H1 (cell line): Measurements from ENCODE around the gene AHSG. TPM values are rescaled to one million over a fixed set of nuclear protein-coding genes. Genes with fewer than 3 reads are reported as not detected.

Experiments
- CTCF ChIA-PET: fragments of 300-600 bp; sonication (Branson Sonifier 250); formaldehyde crosslinking; loops from one replicate; lab custom pipeline; 2021; ENCODE audit not compliant: partially characterized antibody; lab: Charles Lee
- POLR2A ChIA-PET: fragments of 300-600 bp; sonication (Branson Sonifier 250); formaldehyde crosslinking; loops from one replicate; lab custom pipeline; 2021; ENCODE audit warnings: inconsistent platforms; ENCODE audit not compliant: partially characterized antibody; lab: Charles Lee
- DNase-seq, 2 experiments: peaks; one replicate each; pipeline versions ENCODE4 v3.0.0 to v3.0.0-alpha.2; 2010 to 2022; ENCODE audit warnings: low spot score in 2 of 2, low read depth in 1 of 2, mixed read lengths in 1 of 2
- FAIRE-seq: peaks from 2 replicates; lab custom pipeline; 2011; peaks lifted over from hg19 to GRCh38; lab: Jason Lieb, UNC
- H2AFZ ChIP-seq: 2 replicates; pipeline ENCODE4 v1.8.1; 2012; ENCODE audit warnings: low read length, inconsistent platforms
- H2AK5ac ChIP-seq: 2 replicates; pipeline ENCODE4 v1.6.1; 2013; ENCODE audit warnings: low read depth, low read length
- H2BK120ac ChIP-seq: replicated peaks from 2 replicates; pipeline ENCODE3; 2013; ENCODE audit warnings: low read depth, low read length, inconsistent platforms
- H2BK12ac ChIP-seq: 2 replicates; pipeline ENCODE4 v1.6.1; 2013; ENCODE audit warnings: low read depth, low read length
- H2BK15ac ChIP-seq: 2 replicates; pipeline ENCODE4 v1.6.1; 2013; ENCODE audit warnings: low read length
- H2BK20ac ChIP-seq: 2 replicates; pipeline ENCODE4 v1.6.1; 2013; ENCODE audit warnings: low read length
- H2BK5ac ChIP-seq: 2 replicates; pipeline ENCODE4 v1.6.1; 2013; ENCODE audit warnings: low read depth, low read length
- H3K14ac ChIP-seq: 2 replicates; pipeline ENCODE4 v1.6.1; 2013; ENCODE audit warnings: inconsistent platforms; ENCODE audit not compliant: insufficient read length
- H3K18ac ChIP-seq: 2 replicates; pipeline ENCODE4 v1.6.1; 2013; ENCODE audit warnings: low read length; ENCODE audit errors: extremely low read depth
- H3K23ac ChIP-seq: 2 replicates; pipeline ENCODE4 v1.6.1; 2013; ENCODE audit warnings: inconsistent platforms; ENCODE audit not compliant: insufficient read length
- H3K23me2 ChIP-seq: 2 replicates; pipeline ENCODE4 v1.6.1; 2013; ENCODE audit warnings: low read depth, low read length
- H3K27ac ChIP-seq: 2 replicates; pipeline ENCODE4 v1.6.1; 2011; ENCODE audit warnings: low read depth, low read length, inconsistent platforms
- H3K27me3 ChIP-seq, 4 experiments: replicated peaks in 1 of 4; 1 replicate in 1 of 4; 2 replicates in 3 of 4; pipeline versions ENCODE4 v1.6.1 to v1.8.1; 2011 to 2013; ENCODE audit warnings: low read length in 3 of 4, mild to moderate bottlenecking in 3 of 4, inconsistent platforms in 2 of 4, mixed read lengths in 2 of 4, moderate library complexity in 1 of 4; ENCODE audit not compliant: control insufficient read depth in 3 of 4, insufficient read depth in 3 of 4; ENCODE audit errors: extremely low read depth in 1 of 4
- H3K36me3 ChIP-seq, 4 experiments: 2 replicates each; pipeline versions ENCODE4 v1.6.1 to v1.8.1; 2011 to 2013; ENCODE audit warnings: mild to moderate bottlenecking in 4 of 4, low read length in 3 of 4, moderate library complexity in 2 of 4, control low read depth in 1 of 4, inconsistent platforms in 1 of 4; ENCODE audit not compliant: insufficient read depth in 4 of 4, control insufficient read depth in 2 of 4
- H3K4ac ChIP-seq: replicated peaks from 2 replicates; pipeline ENCODE3; 2013; ENCODE audit warnings: low read length, low read depth, mixed read lengths, inconsistent platforms; ENCODE audit not compliant: insufficient read length
- H3K4me1 ChIP-seq, 4 experiments: replicated peaks in 1 of 4; 1 replicate in 1 of 4; 2 replicates in 3 of 4; pipeline versions ENCODE4 v1.6.1 to v1.8.1; 2011 to 2013; ENCODE audit warnings: low read length in 3 of 4, inconsistent platforms in 2 of 4, mixed read lengths in 1 of 4; ENCODE audit not compliant: insufficient read depth in 4 of 4, control insufficient read depth in 3 of 4
- H3K4me2 ChIP-seq, 2 experiments: 2 replicates each; pipeline versions ENCODE4 v1.6.1 to v1.8.1; 2011 to 2013; ENCODE audit warnings: low read depth in 2 of 2, low read length in 2 of 2, control low read depth in 1 of 2, inconsistent platforms in 1 of 2, mild to moderate bottlenecking in 1 of 2; ENCODE audit not compliant: insufficient read depth in 1 of 2
- H3K4me3 ChIP-seq, 4 experiments: fragments of 200-600, 300-600 bp in 1 of 4; sonication (generic), shearing (Covaris generic), sonication (Bioruptor Twin) in 1 of 4; 2 replicates each; pipeline versions ENCODE4 v1.5.1 to v1.8.1; 2011 to 2016; ENCODE audit warnings: low read length in 4 of 4, low read depth in 3 of 4, control low read depth in 2 of 4, inconsistent platforms in 2 of 4, mild to moderate bottlenecking in 2 of 4, mixed read lengths in 1 of 4, moderate library complexity in 1 of 4; ENCODE audit not compliant: insufficient read depth in 2 of 4; ENCODE audit errors: extremely low read depth in 1 of 4
- H3K56ac ChIP-seq: replicated peaks from 2 replicates; pipeline ENCODE3; 2013; ENCODE audit warnings: low read depth, mild to moderate bottlenecking, mixed read lengths, low read length, inconsistent platforms; ENCODE audit not compliant: insufficient read length
- H3K79me1 ChIP-seq: 2 replicates; pipeline ENCODE4 v1.6.1; 2013; ENCODE audit warnings: low read depth, low read length, control low read depth
- H3K79me2 ChIP-seq, 2 experiments: 2 replicates each; pipeline versions ENCODE4 v1.6.1 to v1.8.1; 2012 to 2013; ENCODE audit warnings: low read length in 2 of 2, mild to moderate bottlenecking in 2 of 2, inconsistent platforms in 1 of 2; ENCODE audit not compliant: insufficient read depth in 2 of 2, control insufficient read depth in 1 of 2
- H3K9ac ChIP-seq, 4 experiments: replicated peaks in 1 of 4; 1 replicate in 1 of 4; 2 replicates in 3 of 4; pipeline versions ENCODE4 v1.6.1 to v1.8.1; 2011 to 2013; ENCODE audit warnings: low read depth in 3 of 4, low read length in 3 of 4, control low read depth in 2 of 4, mild to moderate bottlenecking in 2 of 4, moderate library complexity in 2 of 4, inconsistent platforms in 1 of 4; ENCODE audit errors: extremely low read depth in 1 of 4
- H3K9me3 ChIP-seq, 2 experiments: 2 replicates each; pipeline versions ENCODE4 v1.6.1 to v1.8.1; 2012 to 2013; ENCODE audit warnings: mild to moderate bottlenecking in 2 of 2, moderate library complexity in 2 of 2, control low read depth in 1 of 2, inconsistent platforms in 1 of 2, low read depth in 1 of 2, low read length in 1 of 2, mixed read lengths in 1 of 2; ENCODE audit not compliant: insufficient read depth in 2 of 2
- H4K20me1 ChIP-seq, 2 experiments: replicated peaks in 1 of 2; 2 replicates each; pipeline versions ENCODE3 to v1.8.1; 2011 to 2013; ENCODE audit warnings: inconsistent platforms in 2 of 2, low read length in 2 of 2, mild to moderate bottlenecking in 1 of 2; ENCODE audit not compliant: insufficient read depth in 2 of 2, control insufficient read depth in 1 of 2
- H4K5ac ChIP-seq: 2 replicates; pipeline ENCODE4 v1.6.1; 2013; ENCODE audit warnings: low read length, low read depth, mixed read lengths, inconsistent platforms; ENCODE audit not compliant: insufficient read length
- H4K8ac ChIP-seq: 2 replicates; pipeline ENCODE4 v1.8.0; 2013; ENCODE audit warnings: mild to moderate bottlenecking, moderate library complexity, low read length, inconsistent platforms; ENCODE audit not compliant: insufficient read depth; ENCODE audit errors: extremely low read depth
- H4K91ac ChIP-seq: replicated peaks from 2 replicates; pipeline ENCODE3; 2013; ENCODE audit warnings: low read length, mixed read lengths, inconsistent platforms; ENCODE audit not compliant: insufficient read length
- ATF3 ChIP-seq: IDR thresholded peaks from 2 replicates; pipeline ENCODE4 v1.6.1; 2011; ENCODE audit warnings: low read depth, mild to moderate bottlenecking, low read length; ENCODE audit not compliant: insufficient read depth
- CREB1 ChIP-seq: IDR thresholded peaks from 2 replicates; pipeline ENCODE4 v1.6.1; 2012; ENCODE audit warnings: inconsistent platforms
- HDAC2 ChIP-seq, 2 experiments: fragments of 300-600 bp in 1 of 2; sonication (generic) in 1 of 2; IDR thresholded peaks; 2 replicates each; pipeline ENCODE4 v1.6.1; 2011 to 2012; ENCODE audit warnings: low read depth in 2 of 2, low read length in 2 of 2, mild to moderate bottlenecking in 2 of 2, moderate library complexity in 2 of 2, borderline replicate concordance in 1 of 2, inconsistent platforms in 1 of 2
- JUN ChIP-seq: IDR thresholded peaks from 2 replicates; pipeline ENCODE4 v1.6.1; 2011; ENCODE audit warnings: low read depth, mild to moderate bottlenecking, improper control_type of control experiment, low read length
- KDM4A ChIP-seq: IDR thresholded peaks from one replicate; pipeline ENCODE4 v1.7.1; 2012; ENCODE audit warnings: low read depth, mild to moderate bottlenecking, moderate library complexity, low read length, inconsistent platforms; ENCODE audit not compliant: severe bottlenecking
- KDM5A ChIP-seq: fragments of 200-600 bp; IDR thresholded peaks from 2 replicates; pipeline ENCODE4 v1.7.1; 2012; ENCODE audit warnings: mild to moderate bottlenecking, low read length, inconsistent platforms, mixed read lengths
- RAD21 ChIP-seq, 2 experiments: IDR thresholded peaks in 1 of 2; conservative IDR thresholded peaks in 1 of 2; 2 replicates each; pipeline ENCODE4 v1.6.1; 2011; ENCODE audit warnings: low read depth in 2 of 2, low read length in 2 of 2, improper control_type of control experiment in 1 of 2, inconsistent platforms in 1 of 2, mild to moderate bottlenecking in 1 of 2, moderate library complexity in 1 of 2
- RFX5 ChIP-seq: IDR thresholded peaks from 2 replicates; pipeline ENCODE4 v1.6.1; 2011; ENCODE audit warnings: low read depth, low read length, improper control_type of control experiment, borderline replicate concordance
- RNF2 ChIP-seq: fragments of 200-900, 300-1000 bp; sonication (generic); IDR thresholded peaks from 2 replicates; pipeline ENCODE4 v1.7.1; 2016; ENCODE audit warnings: borderline replicate concordance, low read depth, mild to moderate bottlenecking, antibody characterized with exemption, low read length; ENCODE audit not compliant: poor library complexity, severe bottlenecking; ENCODE audit errors: missing control alignments
- SIX5 ChIP-seq: IDR thresholded peaks from 2 replicates; pipeline ENCODE4 v1.6.1; 2011; ENCODE audit warnings: mild to moderate bottlenecking, low read depth, low read length
- TAF1 ChIP-seq: IDR thresholded peaks from 2 replicates; pipeline ENCODE4 v1.6.1; 2011; ENCODE audit warnings: mild to moderate bottlenecking, low read depth, low read length
- TAF7 ChIP-seq: optimal IDR thresholded peaks from 2 replicates; pipeline ENCODE3; 2011; ENCODE audit warnings: low read depth, mild to moderate bottlenecking, inconsistent platforms, low read length, moderate library complexity, borderline replicate concordance
- WGBS, 2 experiments: shearing (Covaris generic) in 1 of 2; methylation state at CpG; one replicate each; pipeline versions ENCODE4 v1.1.6 to v1.1.7; 2013 to 2015; ENCODE audit warnings: low lambda C conversion rate in 2 of 2, mixed read lengths in 2 of 2, inconsistent platforms in 1 of 2, low coverage in 1 of 2, missing lambda C conversion rate in 1 of 2; ENCODE audit not compliant: insufficient replicate concordance in 2 of 2, insufficient coverage in 1 of 2, insufficient read length in 1 of 2; ENCODE audit errors: extremely low coverage in 1 of 2, missing lambda C conversion rate in 1 of 2; 5-methylcytosine and 5-hydroxymethylcytosine counted together
- polyA plus RNA-seq, 7 experiments: library from polyadenylated mRNA; depleted of rRNA in 3 of 7; stranded (reverse) in 5 of 7; unstranded in 2 of 7; fragments of >200 nt in 5 of 7; fragments of 200-250 nt in 2 of 7; gene quantifications; 1 replicate in 5 of 7; 2 replicates in 1 of 7; 4 replicates in 1 of 7; pipeline versions ENCODE4 v1.2.1 to v1.2.3, GENCODE V29; 2011 to 2013; ENCODE audit warnings: missing spikeins in 2 of 7, mixed read lengths in 2 of 7
- total RNA-seq: library from RNA; stranded (reverse); fragmentation: NEBNext Ultra II Directional; extraction: Animal tissue kit (Norgen Biotek cat#: 25700); gene quantifications from 2 replicates; pipeline ENCODE4 v1.2.1, GENCODE V29; 2021

AHSG gene
- total and polyA plus RNA-seq, 2 of the 8 experiments (the other 6 are each of a cell fraction or from before 2014, with no cell fraction given), result 0.68 to 0.78 TPM

- H4K8ac ChIP-seq, result peak overlapping the region; percentile 66; the same call in 1 of the 2 replicates
- 27% methylated on average over 7 of the region's 7 CpGs; no CpG with 5 or more reads in 1 of the 2 experiments for WGBS, 2 experiments
- DNase-seq, result no peak
- no peak overlapping the region for H4K91ac ChIP-seq
- H3K36me3 ChIP-seq, result peaks cover 5 to 18% (median 12%) of the 10 kb centered on the region in 4 experiments; a peak in 7 of 8 replicates
- peak overlapping the region; percentile 52 to 95 (median 74) for H3K9ac ChIP-seq
- no peak overlapping the region for H2BK120ac ChIP-seq
- peak overlapping the region; percentile 82 to 87 (median 84) for H3K4me3 ChIP-seq
- no peak overlapping the region for H4K5ac ChIP-seq
- no peak overlapping the region for H3K18ac ChIP-seq
- no peak overlapping the region for H3K4ac ChIP-seq
- H2BK5ac ChIP-seq, result no peak overlapping the region
- peaks cover 0 to 21% of the 10 kb centered on the region in 2 experiments; a peak in 3 of 4 replicates for H3K79me2 ChIP-seq
- H3K27ac ChIP-seq, result no peak overlapping the region; the same call in 1 of the 2 replicates
- no peak for FAIRE-seq
- peaks cover 3% of the 10 kb centered on the region for H3K79me1 ChIP-seq
- no peak overlapping the region for H3K56ac ChIP-seq
- H3K4me2 ChIP-seq, result peak overlapping the region; percentile 91 to 99
- H3K23me2 ChIP-seq, result peaks cover 16% of the 10 kb centered on the region
- peaks cover 0 to 4% of the 10 kb centered on the region in 2 experiments for H4K20me1 ChIP-seq
- H3K9me3 ChIP-seq, result no peaks in the 10 kb centered on the region
- no peak overlapping the region for H2BK20ac ChIP-seq
- H3K27me3 ChIP-seq, result no peaks in the 10 kb centered on the region
- CTCF ChIA-PET, result interaction anchor here (0.8 to 1.7 kb wide), 4 partner anchors 9 to 1145 kb away, joined by 3 to 5 read pairs (median 4); no protein-coding TSS in a partner anchor
- H3K14ac ChIP-seq, result no peak overlapping the region
- no peak overlapping the region for H2BK15ac ChIP-seq
- H3K4me1 ChIP-seq, result peaks cover 0 to 11% (median 4%) of the 10 kb centered on the region in 4 experiments; a peak in 6 of 7 replicates
- POLR2A ChIA-PET, result interaction anchor here (0.8 to 9.0 kb wide), 14 partner anchors 9 to 632 kb away, joined by 3 to 96 read pairs (median 4); partner anchors contain the start of genes EIF4A2, RFC4 and TRA2B
- no peak overlapping the region for H2AK5ac ChIP-seq
- H2BK12ac ChIP-seq, result no peak overlapping the region
- peak overlapping the region; percentile 89; the same call in 1 of the 2 replicates for H2AFZ ChIP-seq
- H3K23ac ChIP-seq, result no peak overlapping the region
- TF ChIP-seq RNF2 (no peak), JUN (no peak), RFX5 (no peak), ATF3 (no peak), KDM4A (no peak), CREB1 (no peak), HDAC2 (IDR thresholded peaks at IDR 0.05; ENCODE audit: borderline replicate concordance in 1 of 2, low read depth in 2 of 2, low read length in 2 of 2) (no peak), TAF7 (no peak), TAF1 (no peak), SIX5 (no peak), KDM5A (no peak), RAD21 (IDR thresholded peaks at IDR 0.05 in 1 of 2, conservative IDR thresholded peaks at IDR 0.05 in 1 of 2; ENCODE audit: low read depth in 2 of 2, low read length in 2 of 2) (no peak)
These were observed 43.1 kb upstream of the AHSG start for GRCh38 chr3:186569779-186570095.
